ENCODE measurements around the gene NETO2.

NETO2 gene

GRCh38 chr16:47065766-47066688 lies 77.7 kb downstream of the NETO2 start:
- Histone ChIP-seq H3K36me3 (ENCODE audit: low read length) (no peaks in the 10 kb centered on the region), H3K9me3 (ENCODE audit: insufficient read depth, low read length) (no peaks in the 10 kb centered on the region), H3F3A (ENCODE audit: insufficient read depth) (no peaks in the 10 kb centered on the region), H3K9ac (ENCODE audit: low read length) (no peak overlapping the region), H3K4me2 (ENCODE audit: low read depth, low read length, poor library complexity, severe bottlenecking) (no peak overlapping the region), H4K20me1 (ENCODE audit: low read depth, low read length) (no peaks in the 10 kb centered on the region), H2AFZ (ENCODE audit: low read depth, low read length, severe bottlenecking) (no peak overlapping the region), H3K27ac (ENCODE audit: low read depth, low read length) (no peak overlapping the region), H3K27me3 (ENCODE audit: low read length) (no peaks in the 10 kb centered on the region), H3K79me2 (ENCODE audit: insufficient read depth, low read length) (no peaks in the 10 kb centered on the region), H3K9me2 (replicated peaks; ENCODE audit: insufficient read depth, low read length) (no peaks in the 10 kb centered on the region), H3K4me3 (ENCODE audit: insufficient read depth, low read length, poor library complexity, severe bottlenecking) (no peak overlapping the region)
- TF ChIP-seq CTCF (IDR thresholded peaks at IDR 0.05; ENCODE audit: insufficient read depth, low read length, poor library complexity, severe bottlenecking) (no peak), EZH2phosphoT487 (conservative IDR thresholded peaks at IDR 0.05; ENCODE audit: low read length) (no peak)

GRCh38 chr16:47064775-47065174 lies 79.0 kb downstream of the NETO2 start:
- Histone ChIP-seq H3K36me3 (ENCODE audit: low read length) (no peaks in the 10 kb centered on the region), H3K79me2 (ENCODE audit: insufficient read depth, low read length) (no peaks in the 10 kb centered on the region), H3K9me3 (ENCODE audit: insufficient read depth, low read length) (no peaks in the 10 kb centered on the region), H3F3A (ENCODE audit: insufficient read depth) (no peaks in the 10 kb centered on the region), H3K4me3 (ENCODE audit: insufficient read depth, low read length, poor library complexity, severe bottlenecking) (no peak overlapping the region), H3K27ac (ENCODE audit: low read depth, low read length) (no peak overlapping the region), H3K4me2 (ENCODE audit: low read depth, low read length, poor library complexity, severe bottlenecking) (no peak overlapping the region), H3K9ac (ENCODE audit: low read length) (no peak overlapping the region), H4K20me1 (ENCODE audit: low read depth, low read length) (no peaks in the 10 kb centered on the region), H3K27me3 (ENCODE audit: low read length) (no peaks in the 10 kb centered on the region), H3K9me2 (replicated peaks; ENCODE audit: insufficient read depth, low read length) (no peaks in the 10 kb centered on the region), H2AFZ (ENCODE audit: low read depth, low read length, severe bottlenecking) (no peak overlapping the region)
- TF ChIP-seq EZH2phosphoT487 (conservative IDR thresholded peaks at IDR 0.05; ENCODE audit: low read length) (no peak), CTCF (IDR thresholded peaks at IDR 0.05; ENCODE audit: insufficient read depth, low read length, poor library complexity, severe bottlenecking) (no peak)

GRCh38 chr16:47063011-47063724 lies 80.6 kb downstream of the NETO2 start:
- H3K79me2 ChIP-seq (ENCODE audit: insufficient read depth, low read length): no peaks in the 10 kb centered on the region
- H3K9me2 ChIP-seq (replicated peaks; ENCODE audit: insufficient read depth, low read length): no peaks in the 10 kb centered on the region
- H3F3A ChIP-seq (ENCODE audit: insufficient read depth): no peaks in the 10 kb centered on the region
- no peaks in the 10 kb centered on the region for H4K20me1 ChIP-seq (ENCODE audit: low read depth, low read length)
- no peak overlapping the region for H3K4me3 ChIP-seq (ENCODE audit: insufficient read depth, low read length, poor library complexity, severe bottlenecking)
- H3K9ac ChIP-seq (ENCODE audit: low read length): no peak overlapping the region
- H3K9me3 ChIP-seq (ENCODE audit: insufficient read depth, low read length): no peaks in the 10 kb centered on the region
- TF ChIP-seq EZH2phosphoT487 (conservative IDR thresholded peaks at IDR 0.05; ENCODE audit: low read length) (no peak), CTCF (IDR thresholded peaks at IDR 0.05; ENCODE audit: insufficient read depth, low read length, poor library complexity, severe bottlenecking) (no peak)
- H3K4me2 ChIP-seq (ENCODE audit: low read depth, low read length, poor library complexity, severe bottlenecking): no peak overlapping the region
- no peak overlapping the region for H2AFZ ChIP-seq (ENCODE audit: low read depth, low read length, severe bottlenecking)
- H3K27me3 ChIP-seq (ENCODE audit: low read length): no peaks in the 10 kb centered on the region
- no peak overlapping the region for H3K27ac ChIP-seq (ENCODE audit: low read depth, low read length)
- no peaks in the 10 kb centered on the region for H3K36me3 ChIP-seq (ENCODE audit: low read length)
